ENCODE data around the gene KRT7.

DNA sequence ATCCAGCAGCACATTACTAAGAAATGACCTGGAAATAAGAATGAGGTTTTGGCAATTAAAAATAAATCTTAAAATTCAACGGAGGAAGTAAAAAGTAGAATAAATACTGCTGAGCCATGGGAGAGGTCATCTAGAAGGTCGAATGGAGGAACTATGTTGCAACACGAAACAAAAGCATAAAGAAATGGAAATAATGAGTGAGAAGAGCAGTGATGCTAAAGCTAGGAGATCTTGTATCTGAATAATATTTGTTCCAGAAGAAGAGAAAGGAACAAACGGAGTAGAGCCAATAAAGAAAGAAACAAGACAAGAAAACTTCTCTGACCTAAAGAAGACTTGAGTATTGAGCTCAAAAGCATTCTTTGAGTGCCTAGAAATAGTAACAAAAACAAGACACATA is 6.6 kb upstream of the KRT7 start:
- TF ChIP-seq POLR2A (IDR thresholded peaks at IDR 0.05; ENCODE audit: low read depth, low read length) (no peak), POLR2AphosphoS5 (IDR thresholded peaks at IDR 0.05; ENCODE audit: low read depth, low read length) (no peak), PAX5 (IDR thresholded peaks at IDR 0.05; ENCODE audit: insufficient read depth, low read length, severe bottlenecking) (no peak), TAF1 (IDR thresholded peaks at IDR 0.05; ENCODE audit: low read depth, low read length) (no peak), SPI1 (IDR thresholded peaks at IDR 0.05; ENCODE audit: low read depth, low read length) (no peak)
